ENCODE data around the gene PCDHGC5.

- no peak for TF ChIP-seq POLR2AphosphoS5 (IDR thresholded peaks at IDR 0.05; ENCODE audit: low read depth, low read length)
- no peak; the same call in 1 of the 2 replicates for TF ChIP-seq POLR2A (IDR thresholded peaks at IDR 0.05; ENCODE audit: low read depth, low read length)
Measured at GRCh38 chr5:141514330-141515133, 25.7 kb downstream of the PCDHGC5 start.
